NOMO-1 treated with DMSO at 0.1 percent for 48 hours (cell line): ENCODE results near the gene CHKB.

Source experiments
- DNase-seq: peaks from one replicate; lab custom pipeline; 2025; ENCODE audit not compliant: unreplicated experiment; lab: John Stamatoyannopoulos, UW

CHKB gene

GRCh38 chr22:50600538-50600937 is 17.9 kb upstream of the CHKB start, which contains the start of gene MAPK8IP2:
Gene MAPK8IP2 (plus strand): TSS chr22:50600793. CDS start chr22:50600819, 26 bp downstream.
- DNase-seq, result no peak

- DNase-seq, result peak; percentile 10
Measured at GRCh38 chr22:50599816-50600455, 17.3 kb upstream of the CHKB start.

- DNase-seq, result no peak
Measured at GRCh38 chr22:50597097-50597496, 14.4 kb upstream of the CHKB start.

- no peak for DNase-seq
Measured at GRCh38 chr22:50595189-50595588, 12.5 kb upstream of the CHKB start.

GRCh38 chr22:50587407-50587806 is 4.8 kb upstream of the CHKB start:
- DNase-seq, result no peak

- no peak for DNase-seq
Measured at GRCh38 chr22:50586416-50586815, 3.8 kb upstream of the CHKB start.

GRCh38 chr22:50585781-50586180 is 3.1 kb upstream of the CHKB start:
- DNase-seq, result no peak

- DNase-seq, result no peak
Measured at GRCh38 chr22:50585238-50585637, 2.6 kb upstream of the CHKB start.

GRCh38 chr22:50584106-50585096 is 1.8 kb upstream of the CHKB start:
- DNase-seq, result no peak

- DNase-seq, result no peak
Measured at GRCh38 chr22:50583294-50583861, 729 bp upstream of the CHKB start.

- peak; percentile 33 for DNase-seq
Measured at GRCh38 chr22:50581950-50582492, 628 bp downstream of the CHKB start.

- no peak for DNase-seq
Measured at GRCh38 chr22:50581031-50581949, 1.4 kb downstream of the CHKB start.

GRCh38 chr22:50579752-50580151 is 2.9 kb downstream of the CHKB start:
- DNase-seq, result no peak

GRCh38 chr22:50578776-50579310 is 3.8 kb downstream of the CHKB start:
- no peak for DNase-seq

- no peak for DNase-seq
Measured at GRCh38 chr22:50577987-50578775, 4.5 kb downstream of the CHKB start, which contains the start of gene CPT1B. Gene CPT1B (minus strand): TSS chr22:50578427. CDS start chr22:50577915, 512 bp downstream.

GRCh38 chr22:50577697-50577986 is 5.0 kb downstream of the CHKB start:
- no peak for DNase-seq

GRCh38 chr22:50576806-50577696 is 5.6 kb downstream of the CHKB start:
- no peak for DNase-seq

- peak; percentile 10 for DNase-seq
Measured at GRCh38 chr22:50576070-50576469, 6.6 kb downstream of the CHKB start.
